Astrocyte (in vitro differentiated cells and primary cell): ENCODE data around the gene SCAP.

Experiments
- CTCF ChIP-seq: IDR thresholded peaks from 2 replicates; pipeline ENCODE4 v1.5.1; 2011; ENCODE audit warnings: low read depth, mild to moderate bottlenecking, inconsistent platforms, low read length, moderate library complexity; ENCODE audit not compliant: insufficient read depth
- EZH2 ChIP-seq: IDR thresholded peaks from 2 replicates; pipeline ENCODE4 v1.6.1; 2012; ENCODE audit warnings: mild to moderate bottlenecking, low read length, inconsistent platforms; ENCODE audit not compliant: insufficient read depth

GRCh38 chr3:47420044-47420430 is 55.7 kb downstream of the SCAP start:
- TF ChIP-seq CTCF (no peak), EZH2 (no peak)
